Right renal pelvis (tissue), 4 donors: ENCODE measurements around the gene RPL36. TPM values are rescaled to one million over a fixed set of nuclear protein-coding genes. Genes with fewer than 3 reads are reported as not detected.
A peak's percentile ranks its signal among the peaks of the same experiment; 100 is the strongest.
"Not testable (repeated sequence)": the region's sequence is repeated elsewhere in the genome, so short reads cannot be mapped to it uniquely, and the experiment has no call there.

Experiments used
- DNase-seq, 4 donors: peaks; one replicate each; pipeline ENCODE4 v3.0.0-alpha.2; 2013; ENCODE audit warnings: low read depth in 4 of 4, low spot score in 3 of 4, missing footprints in 1 of 4
- polyA plus RNA-seq, 4 donors: library from polyadenylated mRNA; unstranded; fragments of 120-200 nt; gene quantifications; one replicate each; pipeline ENCODE4 v1.2.1, GENCODE V29; 2013; ENCODE audit not compliant: insufficient read length in 4 of 4

RPL36 gene
- polyA plus RNA-seq, 4 donors, result 518 to 872 (median 555) TPM

GRCh38 chr19:5700455-5701092 lies 10.5 kb downstream of the RPL36 start:
- DNase-seq, result no peak

- DNase-seq, result not testable (repeated sequence)
Measured at GRCh38 chr19:5702053-5702410, 11.9 kb downstream of the RPL36 start.

- no peak for DNase-seq
Measured at GRCh38 chr19:5703819-5704818, 14.0 kb downstream of the RPL36 start.

- no peak for DNase-seq
Measured at GRCh38 chr19:5705552-5705951, 15.5 kb downstream of the RPL36 start.

GRCh38 chr19:5706876-5707573 lies 16.9 kb downstream of the RPL36 start:
- DNase-seq, result no peak

GRCh38 chr19:5707576-5708575 lies 17.8 kb downstream of the RPL36 start:
- DNase-seq, result no peak

- DNase-seq, result no peak
Measured at GRCh38 chr19:5711025-5711424, 20.9 kb downstream of the RPL36 start.

- no peak for DNase-seq
Measured at GRCh38 chr19:5711713-5712161, 21.6 kb downstream of the RPL36 start.

- DNase-seq, result no peak
Measured at GRCh38 chr19:5713228-5713627, 23.1 kb downstream of the RPL36 start.

GRCh38 chr19:5714816-5715215 lies 24.7 kb downstream of the RPL36 start:
- no peak for DNase-seq

GRCh38 chr19:5717215-5717935 lies 27.3 kb downstream of the RPL36 start:
- DNase-seq, result no peak

- no peak for DNase-seq
Measured at GRCh38 chr19:5718037-5718578, 28.0 kb downstream of the RPL36 start.

- no peak for DNase-seq
Measured at GRCh38 chr19:5718579-5719273, 28.6 kb downstream of the RPL36 start.

- DNase-seq, result no peak
Measured at GRCh38 chr19:5719274-5719960, 29.3 kb downstream of the RPL36 start.

GRCh38 chr19:5719961-5720790 lies 30.1 kb downstream of the RPL36 start, which contains the start of the genes CATSPERD and LONP1:
Gene CATSPERD, plus strand, starts transcription at chr19:5720637. Its CDS starts 101 bp downstream, at chr19:5720738.
Gene LONP1, minus strand, starts transcription at chr19:5720146. Its CDS starts 14 bp downstream, at chr19:5720132.
- DNase-seq, result peak; percentile 98 to 100 (median 98)

- no peak for DNase-seq
Measured at GRCh38 chr19:5727453-5728050, 37.5 kb downstream of the RPL36 start.
